ENCODE results near the gene AMER2.

GRCh38 chr13:25169951-25170553, 2.0 kb downstream of the AMER2 start:
- TF ChIP-seq EZH2 (IDR thresholded peaks at IDR 0.05; ENCODE audit: insufficient read depth, poor library complexity, severe bottlenecking), result no peak
- TF ChIP-seq EZH2phosphoT487 (IDR thresholded peaks at IDR 0.05; ENCODE audit: insufficient read depth, low read depth), result no peak
